GM19025 (cell line): ENCODE results near the gene HOXC6.

Source experiments
- ATAC-seq: cut with Tn5 transposase; IDR thresholded peaks from one replicate; pipeline ENCODE4 v1.9.1; 2021; ENCODE audit warnings: mild to moderate bottlenecking, low read depth, moderate library complexity; ENCODE audit not compliant: unreplicated experiment

HOXC6 gene

DNA sequence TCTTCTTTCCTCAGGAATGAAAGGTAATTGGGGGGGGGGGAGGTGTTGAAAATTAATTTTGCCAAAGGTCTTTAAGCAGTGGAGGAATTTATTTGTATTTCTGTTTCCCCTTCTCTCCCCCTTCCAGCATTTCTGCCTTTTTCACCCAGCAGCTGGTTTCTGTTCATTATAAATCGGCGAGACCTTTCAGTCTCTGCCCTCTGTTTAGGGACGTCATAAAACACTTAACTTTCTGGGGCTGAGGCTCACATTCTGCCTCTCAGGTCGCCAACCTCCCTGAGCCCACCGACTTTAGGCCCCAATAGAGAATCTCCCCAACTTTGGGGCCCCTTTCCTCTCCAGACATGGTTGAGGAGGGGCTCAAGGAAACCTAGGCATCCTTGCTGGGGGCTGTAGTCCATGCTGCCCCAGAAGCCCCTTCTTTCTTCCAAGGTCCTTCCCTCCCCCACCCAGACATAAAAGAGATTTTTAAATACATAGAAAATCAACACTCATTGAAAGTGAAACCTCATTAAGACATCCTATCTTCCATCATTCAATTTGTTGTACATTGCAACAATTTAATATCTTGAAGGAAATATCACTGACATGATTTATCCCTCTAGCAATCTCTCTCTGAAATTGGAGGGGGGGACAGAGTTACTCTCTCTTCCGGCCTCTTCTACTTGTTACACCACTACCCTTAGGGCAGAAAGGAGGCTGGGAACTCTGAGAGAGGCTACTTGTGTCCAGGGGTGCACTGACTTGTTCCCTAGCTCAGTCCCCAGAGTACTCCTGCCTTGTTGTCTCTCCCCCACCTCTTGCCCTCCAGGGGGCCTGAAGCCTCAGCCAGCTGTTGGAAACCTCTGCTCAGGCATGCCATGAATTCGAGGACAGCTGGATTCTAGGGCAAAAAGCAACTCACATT lies 2.5 kb upstream of the HOXC6 start:
- no peak for ATAC-seq

DNA sequence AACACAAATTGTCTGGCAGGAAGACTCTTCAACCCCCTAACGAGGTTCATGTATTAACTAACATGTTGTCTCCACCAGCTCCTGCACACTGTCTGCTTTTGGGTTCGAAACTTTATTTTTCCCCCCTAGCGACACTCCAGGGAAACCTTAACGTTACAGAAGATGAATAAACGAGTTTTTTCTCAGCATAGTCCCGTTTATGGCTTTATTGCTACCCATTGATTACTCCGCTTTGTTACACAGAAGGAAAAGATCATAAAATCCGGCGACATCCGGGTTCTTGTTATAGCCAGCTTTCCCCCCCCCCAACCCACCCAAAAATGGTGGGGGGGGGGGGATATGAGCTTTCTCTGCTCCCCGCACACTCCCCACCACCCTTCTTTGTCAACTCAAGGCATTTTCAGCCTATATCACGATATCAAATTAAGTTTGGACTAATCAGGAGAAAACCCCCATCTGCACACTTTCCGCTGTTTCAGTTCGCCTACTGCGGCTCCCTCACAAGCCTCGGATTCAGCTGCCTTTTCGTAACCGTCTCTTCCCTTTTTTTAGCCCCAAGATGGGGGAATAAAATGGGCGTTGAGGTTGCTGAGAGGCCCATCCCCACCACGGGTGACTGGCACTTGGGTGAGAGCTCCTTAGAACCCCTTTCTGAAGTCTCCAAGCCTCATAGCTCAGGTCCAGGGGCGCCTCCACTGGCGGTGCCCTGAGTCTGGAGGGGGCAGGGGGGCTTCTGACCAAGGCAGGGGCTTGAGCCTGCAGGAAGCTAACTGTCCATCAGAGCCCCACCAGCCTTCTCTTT lies 1.4 kb upstream of the HOXC6 start:
- no peak for ATAC-seq

- no peak for ATAC-seq
Observed at GRCh38 chr12:54027442-54027786, 826 bp upstream of the HOXC6 start.

DNA sequence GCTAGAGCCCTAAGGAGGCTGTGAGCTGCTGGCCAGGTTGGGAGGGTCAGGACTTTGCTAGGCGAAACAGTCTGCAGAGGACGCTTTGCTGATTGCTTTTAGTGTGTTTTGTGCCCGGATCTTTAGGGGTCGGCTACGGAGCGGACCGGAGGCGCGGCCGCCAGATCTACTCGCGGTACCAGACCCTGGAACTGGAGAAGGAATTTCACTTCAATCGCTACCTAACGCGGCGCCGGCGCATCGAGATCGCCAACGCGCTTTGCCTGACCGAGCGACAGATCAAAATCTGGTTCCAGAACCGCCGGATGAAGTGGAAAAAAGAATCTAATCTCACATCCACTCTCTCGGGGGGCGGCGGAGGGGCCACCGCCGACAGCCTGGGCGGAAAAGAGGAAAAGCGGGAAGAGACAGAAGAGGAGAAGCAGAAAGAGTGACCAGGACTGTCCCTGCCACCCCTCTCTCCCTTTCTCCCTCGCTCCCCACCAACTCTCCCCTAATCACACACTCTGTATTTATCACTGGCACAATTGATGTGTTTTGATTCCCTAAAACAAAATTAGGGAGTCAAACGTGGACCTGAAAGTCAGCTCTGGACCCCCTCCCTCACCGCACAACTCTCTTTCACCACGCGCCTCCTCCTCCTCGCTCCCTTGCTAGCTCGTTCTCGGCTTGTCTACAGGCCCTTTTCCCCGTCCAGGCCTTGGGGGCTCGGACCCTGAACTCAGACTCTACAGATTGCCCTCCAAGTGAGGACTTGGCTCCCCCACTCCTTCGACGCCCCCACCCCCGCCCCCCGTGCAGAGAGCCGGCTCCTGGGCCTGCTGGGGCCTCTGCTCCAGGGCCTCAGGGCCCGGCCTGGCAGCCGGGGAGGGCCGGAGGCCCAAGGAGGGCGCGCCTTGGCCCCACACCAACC lies 1.5 kb downstream of the HOXC6 start:
- no peak for ATAC-seq

- no peak for ATAC-seq
Observed at GRCh38 chr12:54030442-54030801, 2.2 kb downstream of the HOXC6 start.

- ATAC-seq = no peak
Observed at GRCh38 chr12:54030889-54031471, 2.7 kb downstream of the HOXC6 start.

- ATAC-seq = no peak
Observed at GRCh38 chr12:54031480-54031879, 3.2 kb downstream of the HOXC6 start.

DNA sequence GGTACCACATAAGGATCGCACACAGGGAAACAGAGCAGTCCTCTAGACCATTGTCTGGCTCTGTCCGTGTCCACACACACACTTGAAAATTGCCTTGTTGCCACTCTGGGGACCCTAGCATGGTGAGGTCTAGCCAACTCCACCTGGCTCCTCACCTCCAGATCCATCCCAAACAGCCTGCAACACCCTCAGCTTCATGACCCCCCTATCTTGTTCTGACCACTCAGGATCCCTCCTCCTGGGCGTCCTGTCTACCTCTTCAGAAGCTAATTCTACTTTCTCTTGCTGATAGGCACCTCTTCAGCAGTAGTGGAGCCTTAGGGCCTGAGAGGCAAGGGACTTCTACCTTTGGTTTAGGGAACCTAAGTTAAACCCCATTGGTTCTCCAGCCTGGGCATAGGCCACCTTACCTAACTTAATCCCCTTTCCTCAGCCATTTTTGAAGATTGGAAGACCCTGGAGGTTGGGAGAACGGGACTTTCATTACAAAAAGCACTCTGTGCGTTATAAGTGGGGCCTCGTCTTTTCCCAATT lies 3.9 kb downstream of the HOXC6 start:
- ATAC-seq = no peak

DNA sequence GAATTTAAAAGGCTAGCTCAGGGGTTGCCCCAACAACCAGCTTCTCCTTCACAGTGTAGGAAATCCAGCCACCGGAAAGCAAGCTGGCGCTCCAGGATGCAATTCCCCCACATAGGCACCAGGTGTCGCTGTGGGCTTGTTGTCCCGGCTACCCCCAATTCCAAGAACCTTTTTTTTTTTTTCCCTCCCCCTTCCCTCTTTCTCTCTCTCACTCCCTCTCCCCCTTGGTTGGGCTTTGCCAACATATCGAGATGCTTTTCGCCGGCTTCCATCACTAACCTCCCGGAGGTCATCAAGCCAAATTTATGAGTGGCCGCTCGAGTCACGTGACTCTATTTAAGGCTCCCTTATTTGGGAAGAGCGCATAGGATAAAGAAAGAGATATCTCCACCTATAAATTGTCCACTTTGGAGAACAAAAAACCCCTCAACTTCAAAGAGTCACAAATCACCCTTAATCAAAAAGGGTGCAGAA lies 4.4 kb downstream of the HOXC6 start, which contains the start of gene HOXC5:
Gene HOXC5 (plus strand): TSS at position 424 of the 474 bp plus-strand sequence. CDS start 73 bp downstream, outside the sequence.
- ATAC-seq = no peak

- ATAC-seq = no peak
Observed at GRCh38 chr12:54033106-54033979, 5.1 kb downstream of the HOXC6 start.

DNA sequence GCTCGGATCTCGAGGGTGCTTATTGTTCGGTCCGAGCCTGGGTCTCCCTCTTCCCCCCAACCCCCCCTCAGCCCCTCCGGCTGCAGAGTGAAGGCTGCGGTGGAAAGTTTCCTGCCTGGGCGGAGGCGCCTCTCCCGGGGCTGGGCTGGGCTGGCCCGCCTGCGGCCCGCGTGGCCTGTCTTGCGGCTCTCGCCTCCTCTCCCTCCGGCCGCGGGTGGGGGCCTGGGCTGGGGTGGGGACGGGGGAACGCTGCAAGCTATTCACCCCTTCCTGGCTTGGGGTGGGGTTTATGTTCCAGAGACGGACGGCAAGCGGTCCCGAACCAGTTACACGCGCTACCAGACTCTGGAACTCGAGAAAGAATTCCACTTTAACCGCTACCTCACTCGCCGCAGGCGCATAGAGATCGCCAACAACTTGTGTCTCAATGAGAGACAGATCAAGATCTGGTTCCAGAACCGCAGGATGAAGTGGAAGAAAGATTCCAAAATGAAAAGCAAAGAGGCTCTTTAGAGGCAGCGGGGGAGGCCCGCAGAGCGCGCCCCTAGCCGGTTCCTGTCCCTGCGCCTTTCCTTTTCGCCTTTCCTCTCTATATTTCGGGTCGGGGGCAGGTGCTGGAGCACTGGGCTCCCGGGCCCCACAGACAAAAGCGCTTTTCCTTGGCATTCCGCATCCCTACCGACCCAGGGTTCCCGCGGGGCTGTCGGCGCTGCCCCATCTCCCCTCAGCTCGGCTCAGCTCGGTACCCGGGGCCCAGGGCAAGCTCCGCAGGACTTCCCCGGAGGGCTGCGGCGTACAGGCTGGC lies 5.9 kb downstream of the HOXC6 start:
- no peak for ATAC-seq

DNA sequence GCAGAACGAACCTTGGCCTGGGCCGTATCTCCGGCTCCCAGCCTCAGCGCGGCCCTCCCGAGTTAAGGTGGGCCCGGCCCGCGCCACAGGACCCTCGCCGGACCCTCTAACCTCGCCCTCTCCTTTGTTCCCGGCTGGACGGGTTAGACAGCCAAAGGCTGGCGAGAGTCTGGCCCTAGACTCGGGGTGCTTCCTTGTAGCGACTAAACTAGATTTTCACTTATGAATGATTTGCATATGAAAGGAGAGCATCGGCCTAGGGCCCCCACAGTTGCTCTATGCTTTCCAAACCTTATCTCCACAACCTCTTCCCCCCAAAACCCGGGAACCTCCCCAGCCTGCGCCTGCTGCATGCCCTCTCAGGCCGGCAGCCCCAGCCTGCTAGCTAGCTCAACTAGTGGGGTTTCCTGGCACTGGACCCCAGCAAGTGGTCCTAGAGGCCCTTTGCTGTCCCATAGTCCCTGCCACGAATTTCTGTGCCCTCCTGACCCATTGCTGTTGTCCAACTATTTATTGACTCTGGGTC lies 6.6 kb downstream of the HOXC6 start:
- no peak for ATAC-seq

GRCh38 chr12:54035568-54036264 lies 7.5 kb downstream of the HOXC6 start:
- ATAC-seq = no peak

DNA sequence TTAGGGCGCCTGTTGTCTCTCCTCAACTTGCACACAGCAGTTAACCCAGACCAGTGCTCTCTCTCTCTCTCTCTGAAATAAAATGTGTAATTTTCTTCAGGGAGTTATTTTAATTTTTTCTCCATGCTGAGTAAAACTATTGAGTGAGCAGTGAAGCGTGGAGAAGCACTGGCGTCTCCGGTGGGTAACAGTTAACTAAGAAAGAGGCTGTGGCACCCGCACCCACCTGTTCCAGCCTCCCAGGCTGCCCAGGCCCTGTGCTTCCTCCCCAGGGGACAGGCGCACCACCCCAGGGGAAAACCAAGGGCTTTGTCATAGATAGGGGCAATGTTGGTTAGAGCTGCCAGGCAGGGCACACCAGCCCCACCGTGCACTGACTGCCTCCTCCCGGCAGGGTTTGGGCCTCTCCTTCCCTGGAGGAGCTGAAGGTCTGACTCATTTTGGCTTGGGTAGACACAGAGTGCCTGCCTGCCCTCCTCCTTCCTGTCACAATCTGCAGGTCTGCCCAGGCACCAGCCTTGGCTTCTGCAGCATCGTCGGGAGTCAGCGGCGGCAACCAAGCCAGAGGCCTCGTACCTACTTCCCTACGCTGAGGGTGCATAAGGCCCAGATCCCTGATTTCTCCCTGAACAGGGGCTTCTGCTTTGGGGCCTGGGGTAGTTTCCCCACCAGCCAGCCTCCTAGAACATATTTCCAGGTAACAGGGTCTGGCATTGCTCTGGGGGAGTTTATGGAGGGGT lies 8.6 kb downstream of the HOXC6 start:
- no peak for ATAC-seq

- ATAC-seq = no peak
Observed at GRCh38 chr12:54037360-54038283, 9.4 kb downstream of the HOXC6 start.
